Tibial nerve (tissue), 4 donors: ENCODE measurements around the gene DNAJB1. TPM values are rescaled to one million over a fixed set of nuclear protein-coding genes. Genes with fewer than 3 reads are reported as not detected.

Source experiments
- DNase-seq, 2 donors: peaks; one replicate each; pipeline ENCODE4 v3.0.0-alpha.2; 2019; ENCODE audit warnings: low spot score in 2 of 2
- H3K27ac ChIP-seq, 4 donors: fragments of 200-600 bp; sonication (generic) in 3 of 4; one replicate each; pipeline ENCODE4 v1.5.1; 2017 to 2019; ENCODE audit warnings: mild to moderate bottlenecking in 1 of 4
- H3K27me3 ChIP-seq, 2 donors: fragments of 200-600 bp; sonication (generic) in 1 of 2; one replicate each; pipeline versions ENCODE4 v1.5.1 to v1.6.0; 2017 to 2019
- H3K36me3 ChIP-seq, 3 donors: fragments of 200-600 bp; sonication (generic); one replicate each; pipeline ENCODE4 v1.5.1; 2018 to 2019
- H3K4me1 ChIP-seq, 4 donors: fragments of 200-600 bp; sonication (generic) in 3 of 4; one replicate each; pipeline ENCODE4 v1.5.1; 2017 to 2019
- H3K4me3 ChIP-seq, 4 donors: fragments of 200-600 bp; sonication (generic) in 3 of 4; one replicate each; pipeline ENCODE4 v1.5.1; 2017 to 2019; ENCODE audit warnings: mild to moderate bottlenecking in 1 of 4, moderate library complexity in 1 of 4
- H3K9me3 ChIP-seq, 4 donors: fragments of 200-600 bp; sonication (generic) in 3 of 4; one replicate each; pipeline ENCODE4 v1.5.1; 2017 to 2019
- EP300 ChIP-seq, 2 donors: sonication (generic); formaldehyde crosslinking; IDR thresholded peaks; one replicate each; pipeline ENCODE4 v1.6.1; 2017; ENCODE audit warnings: antibody characterized with exemption in 2 of 2, mild to moderate bottlenecking in 1 of 2
- POLR2A ChIP-seq, 2 donors: fragments of 450-650 bp; IDR thresholded peaks; one replicate each; pipeline ENCODE4 v1.6.1; 2017; ENCODE audit warnings: antibody characterized with exemption in 2 of 2, mild to moderate bottlenecking in 2 of 2, moderate library complexity in 2 of 2
- WGBS, 2 donors: methylation state at CpG; one replicate each; pipeline ENCODE4 v1.1.5; 2018; 5-methylcytosine and 5-hydroxymethylcytosine counted together
- total RNA-seq, 4 donors: library from RNA; depleted of rRNA; stranded (reverse); fragments of >200 nt; gene quantifications; one replicate each; pipeline ENCODE4 v1.1.0, GENCODE V29; 2016
- TF ChIP-seq, protein P1 (sequence below), 5 experiments: fragments of 200-600 bp in 3 of 5; fragments of 450-650 bp in 2 of 5; sonication (generic) in 3 of 5; IDR thresholded peaks; one replicate each; pipeline ENCODE4 v1.5.1; 2016 to 2019; ENCODE audit warnings: antibody characterized with exemption in 5 of 5, mild to moderate bottlenecking in 3 of 5, moderate library complexity in 2 of 5

The DNAJB1 gene
- total RNA-seq, 4 donors from 2014 or later = 48.9 to 132 (median 73.9) TPM

DNA sequence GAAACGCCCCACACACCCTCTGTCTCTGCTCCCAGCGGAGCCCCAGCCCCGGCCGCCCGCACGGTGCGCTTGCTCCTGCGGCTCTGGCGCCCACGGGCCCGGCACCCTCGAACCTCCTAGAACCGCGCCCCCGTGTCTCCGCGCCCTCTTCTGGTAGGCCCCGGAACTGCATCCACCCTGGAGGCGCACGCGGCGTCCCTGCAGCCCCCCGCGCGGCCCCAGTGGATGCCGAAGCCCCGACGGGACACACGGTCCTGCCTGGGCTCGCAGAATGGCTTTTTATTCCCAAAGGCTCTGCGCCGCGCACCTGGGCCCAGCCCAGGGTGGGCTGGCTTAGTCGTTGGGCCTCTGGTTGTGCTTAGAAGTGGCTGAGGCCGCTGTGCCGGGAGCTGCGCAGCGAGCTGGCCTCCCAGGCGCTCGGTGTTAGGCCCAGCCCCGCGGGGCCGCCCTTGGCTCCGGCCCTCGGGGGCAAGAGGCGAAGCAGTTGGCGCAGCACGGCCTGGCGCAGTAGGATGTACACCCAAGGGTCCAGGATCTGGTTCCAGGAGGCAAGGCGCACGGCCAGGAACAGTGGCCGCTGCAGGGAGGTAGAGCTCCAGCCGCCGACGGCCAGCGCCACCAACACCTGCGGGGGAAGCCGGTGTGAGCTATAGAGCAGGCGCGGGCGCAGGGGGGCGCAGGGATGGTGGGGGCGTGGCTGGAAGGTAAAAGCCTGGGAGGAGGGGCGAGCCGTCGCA, 45.8 kb downstream of the DNAJB1 start:
- DNase-seq = peak; percentile 38 to 68
- peaks cover 4 to 48% (median 5%) of the 10 kb centered on the region in 3 donors for H3K36me3 ChIP-seq
- H3K4me3 ChIP-seq = peak overlapping the region in 1 of 4 donors; percentile 24
- H3K9me3 ChIP-seq = no peaks in the 10 kb centered on the region
- H3K27ac ChIP-seq = no peak overlapping the region
- peaks cover 0 to 34% of the 10 kb centered on the region in 2 donors for H3K27me3 ChIP-seq
- TF ChIP-seq POLR2A (IDR thresholded peaks at IDR 0.05) = no peak
- TF ChIP-seq EP300 (IDR thresholded peaks at IDR 0.05) = peak in 1 of 2 donors; percentile 39
- TF ChIP-seq, protein P1, sequence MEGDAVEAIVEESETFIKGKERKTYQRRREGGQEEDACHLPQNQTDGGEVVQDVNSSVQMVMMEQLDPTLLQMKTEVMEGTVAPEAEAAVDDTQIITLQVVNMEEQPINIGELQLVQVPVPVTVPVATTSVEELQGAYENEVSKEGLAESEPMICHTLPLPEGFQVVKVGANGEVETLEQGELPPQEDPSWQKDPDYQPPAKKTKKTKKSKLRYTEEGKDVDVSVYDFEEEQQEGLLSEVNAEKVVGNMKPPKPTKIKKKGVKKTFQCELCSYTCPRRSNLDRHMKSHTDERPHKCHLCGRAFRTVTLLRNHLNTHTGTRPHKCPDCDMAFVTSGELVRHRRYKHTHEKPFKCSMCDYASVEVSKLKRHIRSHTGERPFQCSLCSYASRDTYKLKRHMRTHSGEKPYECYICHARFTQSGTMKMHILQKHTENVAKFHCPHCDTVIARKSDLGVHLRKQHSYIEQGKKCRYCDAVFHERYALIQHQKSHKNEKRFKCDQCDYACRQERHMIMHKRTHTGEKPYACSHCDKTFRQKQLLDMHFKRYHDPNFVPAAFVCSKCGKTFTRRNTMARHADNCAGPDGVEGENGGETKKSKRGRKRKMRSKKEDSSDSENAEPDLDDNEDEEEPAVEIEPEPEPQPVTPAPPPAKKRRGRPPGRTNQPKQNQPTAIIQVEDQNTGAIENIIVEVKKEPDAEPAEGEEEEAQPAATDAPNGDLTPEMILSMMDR (IDR thresholded peaks at IDR 0.05) = peak; percentile 94 to 100 (median 97)
- H3K4me1 ChIP-seq = peaks cover 0 to 58% (median 26%) of the 10 kb centered on the region in 4 donors
- whole genome bisulfite sequencing, 2 donors = 4 to 5% methylated on average over 45 to 62 of the region's 66 CpGs

DNA sequence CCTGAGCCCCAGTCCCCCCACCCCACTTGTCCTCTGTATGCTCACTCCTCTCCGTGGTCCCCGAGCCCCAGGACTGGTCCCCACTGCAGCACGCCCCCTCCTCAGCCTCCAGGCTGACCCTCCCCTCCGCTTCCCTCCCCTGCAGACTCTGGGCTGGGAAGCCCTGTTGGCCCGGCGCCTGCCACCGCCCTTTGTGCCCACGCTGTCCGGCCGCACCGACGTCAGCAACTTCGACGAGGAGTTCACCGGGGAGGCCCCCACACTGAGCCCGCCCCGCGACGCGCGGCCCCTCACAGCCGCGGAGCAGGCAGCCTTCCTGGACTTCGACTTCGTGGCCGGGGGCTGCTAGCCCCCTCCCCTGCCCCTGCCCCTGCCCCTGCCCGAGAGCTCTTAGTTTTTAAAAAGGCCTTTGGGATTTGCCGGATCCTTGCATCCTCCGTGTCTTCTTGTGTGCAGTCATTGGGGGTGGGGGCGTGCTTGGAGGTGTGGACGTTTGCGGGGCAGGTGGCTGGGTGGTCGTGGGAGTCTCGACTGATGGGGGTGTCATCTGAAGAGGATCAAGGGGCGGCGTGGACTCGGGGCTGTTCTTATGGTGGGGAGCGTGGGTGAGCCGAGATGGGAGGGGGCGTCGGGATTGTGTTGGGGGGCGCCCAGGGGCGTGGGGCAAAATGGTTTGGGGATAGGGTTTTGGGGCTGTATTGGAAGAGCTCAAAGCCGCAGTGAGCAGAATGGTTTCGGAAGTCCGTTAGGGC, 46.6 kb downstream of the DNAJB1 start:
- TF ChIP-seq, protein P1 (IDR thresholded peaks at IDR 0.05) = no peak
- no peak for TF ChIP-seq POLR2A (IDR thresholded peaks at IDR 0.05)
- no peak overlapping the region for H3K27ac ChIP-seq
- H3K36me3 ChIP-seq = peaks cover 4 to 51% (median 5%) of the 10 kb centered on the region in 3 donors
- H3K4me3 ChIP-seq = no peak overlapping the region
- peaks cover 0 to 51% (median 26%) of the 10 kb centered on the region in 4 donors for H3K4me1 ChIP-seq
- H3K9me3 ChIP-seq = no peaks in the 10 kb centered on the region
- peaks cover 0 to 34% of the 10 kb centered on the region in 2 donors for H3K27me3 ChIP-seq
- DNase-seq = no peak
- WGBS, 2 donors = 56 to 63% methylated on average over 46 of the region's 46 CpGs

DNA sequence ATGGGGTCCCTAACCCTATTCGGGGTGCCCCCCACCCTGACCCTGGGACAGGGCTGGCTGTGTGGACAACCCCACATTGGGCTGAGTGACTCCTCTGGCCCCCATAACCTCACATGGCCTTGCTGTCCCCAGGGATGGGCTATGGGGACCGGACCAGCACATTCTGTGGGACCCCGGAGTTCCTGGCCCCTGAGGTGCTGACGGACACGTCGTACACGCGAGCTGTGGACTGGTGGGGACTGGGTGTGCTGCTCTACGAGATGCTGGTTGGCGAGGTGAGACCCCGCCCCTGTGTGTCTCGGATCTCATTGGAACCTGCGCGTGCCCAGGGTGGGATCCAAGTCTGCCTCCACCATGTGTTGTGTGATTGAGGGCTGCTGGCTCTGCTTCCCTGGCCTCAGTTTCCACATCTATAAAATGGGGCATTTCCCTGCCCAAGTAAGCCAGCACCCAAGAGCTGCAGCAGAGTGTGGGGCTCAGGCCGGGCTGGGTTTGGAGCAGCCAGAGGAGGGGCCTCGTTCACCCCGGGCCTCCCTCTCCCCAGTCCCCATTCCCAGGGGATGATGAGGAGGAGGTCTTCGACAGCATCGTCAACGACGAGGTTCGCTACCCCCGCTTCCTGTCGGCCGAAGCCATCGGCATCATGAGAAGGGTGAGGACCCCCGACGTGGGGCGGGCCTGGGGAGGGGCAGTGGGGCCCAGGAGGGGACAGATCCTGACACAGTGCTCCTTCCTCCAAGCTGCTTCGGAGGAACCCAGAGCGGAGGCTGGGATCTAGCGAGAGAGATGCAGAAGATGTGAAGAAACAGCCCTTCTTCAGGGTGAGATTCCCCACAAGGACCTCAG, 47.9 kb downstream of the DNAJB1 start:
- no peak for DNase-seq
- no peak overlapping the region for H3K27ac ChIP-seq
- H3K4me3 ChIP-seq = no peak overlapping the region
- 71 to 85% methylated on average over 19 to 21 of the region's 32 CpGs for WGBS, 2 donors
- H3K9me3 ChIP-seq = no peaks in the 10 kb centered on the region
- peaks cover 0 to 24% of the 10 kb centered on the region in 2 donors for H3K27me3 ChIP-seq
- peaks cover 0 to 37% (median 21%) of the 10 kb centered on the region in 4 donors for H3K4me1 ChIP-seq
- no peak for TF ChIP-seq POLR2A (IDR thresholded peaks at IDR 0.05)
- no peak for TF ChIP-seq EP300 (IDR thresholded peaks at IDR 0.05)
- TF ChIP-seq, protein P1 (IDR thresholded peaks at IDR 0.05) = no peak
- peaks cover 5 to 64% (median 13%) of the 10 kb centered on the region in 3 donors for H3K36me3 ChIP-seq

DNA sequence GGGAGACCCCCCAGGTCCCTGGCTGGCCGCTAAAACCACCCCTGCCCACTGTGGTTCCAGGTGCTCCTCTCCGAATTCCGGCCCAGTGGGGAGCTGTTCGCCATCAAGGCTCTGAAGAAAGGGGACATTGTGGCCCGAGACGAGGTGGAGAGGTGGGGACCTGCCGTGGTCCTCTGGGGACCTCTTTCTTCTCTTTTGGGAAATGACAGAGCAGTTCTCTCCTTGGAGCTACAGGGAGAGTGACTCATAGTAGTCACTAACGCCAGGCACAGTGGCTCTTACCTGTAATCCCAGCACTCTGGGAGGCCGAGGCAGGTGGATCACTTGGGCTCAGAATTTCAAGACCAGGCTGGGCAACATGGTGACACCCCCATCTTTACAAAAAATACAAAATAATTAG, 50.4 kb downstream of the DNAJB1 start:
- no peak for DNase-seq
- Histone ChIP-seq H3K27me3 (peaks cover 0 to 6% of the 10 kb centered on the region in 2 donors), H3K9me3 (no peaks in the 10 kb centered on the region), H3K27ac (no peak overlapping the region), H3K4me1 (peaks cover 0 to 14% (median 8%) of the 10 kb centered on the region in 4 donors), H3K36me3 (peaks cover 5 to 89% (median 24%) of the 10 kb centered on the region in 3 donors), H3K4me3 (no peak overlapping the region)
- TF ChIP-seq POLR2A (IDR thresholded peaks at IDR 0.05) (no peak), EP300 (IDR thresholded peaks at IDR 0.05) (no peak)
- TF ChIP-seq, protein P1 (IDR thresholded peaks at IDR 0.05) = no peak
- 64 to 74% methylated on average over 6 to 9 of the region's 9 CpGs for WGBS, 2 donors
